ENCODE measurements around the gene ANKRD27.
A peak's percentile ranks its signal among the peaks of the same experiment; 100 is the strongest.
"Not testable (repeated sequence)": the region's sequence is repeated elsewhere in the genome, so short reads cannot be mapped to it uniquely, and the experiment has no call there.

The ANKRD27 gene

DNA sequence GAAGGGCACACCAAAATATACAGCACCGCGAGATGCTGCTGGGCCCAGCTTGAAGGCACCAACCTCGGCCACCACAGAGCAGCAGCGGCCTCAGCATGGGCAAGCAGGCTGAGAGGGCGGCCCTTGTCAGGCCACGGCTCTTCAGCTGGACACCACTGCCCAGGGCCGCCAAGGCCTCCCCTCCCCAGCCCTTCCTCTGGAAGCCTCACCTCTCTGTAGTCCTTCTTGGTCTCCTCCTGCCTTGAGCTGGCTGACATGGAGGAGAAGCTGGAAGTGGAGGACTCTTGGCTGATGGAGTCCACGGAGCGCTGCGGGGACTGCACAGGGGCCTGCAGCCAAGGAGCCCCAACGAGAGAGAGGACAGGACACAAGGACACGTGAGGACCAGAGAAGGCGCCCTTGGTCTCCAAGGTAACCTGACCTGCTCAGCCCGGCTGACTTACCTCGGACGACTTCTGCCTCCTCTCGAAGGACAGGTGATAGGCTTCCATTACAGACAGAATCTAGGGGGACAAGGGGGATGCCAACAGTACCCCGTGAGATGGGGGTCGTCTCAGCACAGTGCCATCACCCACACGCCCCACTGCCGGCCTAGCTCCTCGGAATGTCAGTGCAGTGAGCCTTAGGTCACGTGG is 55.8 kb downstream of the ANKRD27 start:
- no peak for DNase-seq
- in situ Hi-C loops (cut with MboI; ENCODE audit: low pct_unique_long_range_greater_than_20kb, low sequenced_read_pairs): no loop called here

DNA sequence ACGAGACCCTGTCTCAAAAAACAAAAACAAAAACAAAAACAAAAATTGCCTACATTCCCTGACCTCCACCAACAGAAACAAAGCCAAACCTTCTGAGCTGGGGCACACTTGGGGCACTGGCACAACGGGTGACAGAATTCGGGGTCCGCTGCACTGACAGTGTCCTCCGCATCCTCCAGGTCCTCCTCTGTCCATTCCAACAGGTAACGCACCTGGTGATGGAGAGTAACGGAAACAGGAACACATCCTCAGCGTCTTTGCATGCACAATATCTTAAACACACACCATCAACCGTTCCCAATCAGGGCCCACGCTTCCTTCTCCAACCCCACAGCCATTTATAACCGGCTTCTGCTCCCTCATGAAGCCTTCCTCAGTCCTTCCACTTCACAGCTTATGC is 59.4 kb downstream of the ANKRD27 start:
- in situ Hi-C loops (cut with MboI; ENCODE audit: low pct_unique_long_range_greater_than_20kb, low sequenced_read_pairs): no loop called here
- no peak for DNase-seq

DNA sequence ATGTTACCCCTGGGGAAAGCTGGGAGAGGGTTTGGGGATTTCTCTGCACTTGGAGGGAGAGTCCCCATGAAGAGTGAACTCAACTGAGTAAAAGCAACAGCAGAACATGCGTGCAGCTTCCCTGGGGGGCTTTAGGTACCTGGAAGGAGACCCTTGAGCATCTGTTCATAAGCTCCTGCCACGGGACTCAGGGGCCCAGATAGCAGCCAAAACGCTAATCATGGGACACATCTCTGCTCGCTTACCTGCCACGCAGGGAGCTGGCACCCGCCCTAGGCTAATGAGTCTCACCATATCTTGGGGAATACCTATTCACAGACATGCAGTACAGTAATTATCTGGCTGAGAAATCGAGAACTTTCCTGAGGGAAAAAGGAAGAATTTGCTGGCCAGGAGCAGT is 60.1 kb downstream of the ANKRD27 start:
- no peak for DNase-seq
- in situ Hi-C loops (cut with MboI; ENCODE audit: low pct_unique_long_range_greater_than_20kb, low sequenced_read_pairs): no loop called here

DNA sequence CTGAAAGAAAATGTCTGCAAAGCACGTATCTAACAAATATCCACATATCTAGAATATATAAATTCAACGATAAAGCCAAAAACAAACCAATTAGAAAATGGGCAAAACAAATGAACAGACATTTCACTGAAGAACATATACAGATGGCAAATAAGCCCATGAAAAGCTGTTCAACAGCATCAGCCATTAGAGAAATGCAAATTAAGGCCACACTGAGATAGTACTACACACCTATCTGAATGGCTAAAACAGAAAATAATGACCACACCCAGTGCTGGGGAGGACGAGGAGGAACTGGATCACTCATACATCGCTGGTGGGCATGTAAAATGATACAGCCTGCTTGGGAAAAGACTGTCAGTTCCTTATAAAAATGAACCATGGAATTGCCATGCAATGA is 62.0 kb downstream of the ANKRD27 start:
- no peak for DNase-seq
- in situ Hi-C loops (cut with MboI; ENCODE audit: low pct_unique_long_range_greater_than_20kb, low sequenced_read_pairs): no loop called here

DNA sequence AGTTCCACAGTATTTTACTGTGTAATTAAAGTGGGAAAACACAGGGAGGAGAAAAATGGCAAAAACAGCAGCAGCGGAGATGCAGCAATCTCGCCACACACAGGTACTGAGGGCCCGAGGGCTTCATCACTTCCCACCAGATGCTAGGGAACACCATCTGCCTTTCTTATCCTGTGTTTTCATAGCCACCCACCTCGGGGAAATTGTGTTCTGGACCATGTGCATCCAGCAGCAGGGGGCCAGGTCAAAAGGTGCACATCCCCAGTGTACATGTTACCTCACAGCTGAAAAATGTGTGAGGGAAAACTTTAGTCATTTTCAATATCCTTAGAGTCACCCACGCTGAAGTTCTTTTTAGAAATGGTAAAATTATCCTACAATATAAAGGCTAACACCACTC is 63.8 kb downstream of the ANKRD27 start:
- no peak for DNase-seq
- in situ Hi-C loops (cut with MboI; ENCODE audit: low pct_unique_long_range_greater_than_20kb, low sequenced_read_pairs): no loop called here

DNA sequence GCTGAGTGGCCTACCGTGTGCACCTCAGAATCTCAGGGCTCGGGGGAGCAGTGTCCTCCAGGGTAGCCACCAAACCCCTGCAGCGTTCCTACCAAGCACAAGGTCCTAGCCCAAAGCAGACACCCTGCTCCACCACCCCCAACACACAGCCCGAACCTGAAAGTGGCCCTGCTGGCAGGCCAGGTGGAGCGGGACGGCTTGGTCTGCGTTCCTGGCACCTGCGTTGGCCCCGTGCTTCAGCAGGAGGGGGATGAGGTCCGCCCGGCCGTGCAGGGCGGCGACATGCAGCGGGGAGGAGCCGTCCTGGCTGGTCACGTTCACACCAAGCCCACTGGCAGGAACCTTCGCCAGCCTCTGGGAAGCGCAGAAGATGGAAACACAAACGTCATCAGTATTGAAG is 67.5 kb downstream of the ANKRD27 start:
- no peak for DNase-seq
- in situ Hi-C loops (cut with MboI; ENCODE audit: low pct_unique_long_range_greater_than_20kb, low sequenced_read_pairs): no loop called here

DNA sequence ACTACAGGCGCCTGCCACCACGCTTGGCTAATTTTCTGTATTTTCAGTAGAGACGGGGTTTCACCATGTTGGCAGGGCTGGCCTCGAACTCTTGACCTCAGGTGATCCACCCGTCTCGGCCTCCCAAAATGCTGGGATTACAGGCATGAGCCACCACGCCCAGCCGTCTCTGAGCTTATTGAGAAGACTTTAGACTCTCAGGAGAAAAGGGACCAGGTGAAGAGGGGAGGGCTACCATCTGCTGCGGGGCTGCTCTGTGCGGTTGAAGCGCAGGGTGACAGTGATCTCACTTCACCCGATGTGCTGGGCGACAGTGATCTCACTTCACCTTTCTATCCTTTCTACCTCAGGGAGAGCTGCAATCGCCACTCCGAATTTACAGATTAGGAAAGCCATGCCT is 68.7 kb downstream of the ANKRD27 start:
- no peak for DNase-seq
- in situ Hi-C loops (cut with MboI; ENCODE audit: low pct_unique_long_range_greater_than_20kb, low sequenced_read_pairs): no loop called here

DNA sequence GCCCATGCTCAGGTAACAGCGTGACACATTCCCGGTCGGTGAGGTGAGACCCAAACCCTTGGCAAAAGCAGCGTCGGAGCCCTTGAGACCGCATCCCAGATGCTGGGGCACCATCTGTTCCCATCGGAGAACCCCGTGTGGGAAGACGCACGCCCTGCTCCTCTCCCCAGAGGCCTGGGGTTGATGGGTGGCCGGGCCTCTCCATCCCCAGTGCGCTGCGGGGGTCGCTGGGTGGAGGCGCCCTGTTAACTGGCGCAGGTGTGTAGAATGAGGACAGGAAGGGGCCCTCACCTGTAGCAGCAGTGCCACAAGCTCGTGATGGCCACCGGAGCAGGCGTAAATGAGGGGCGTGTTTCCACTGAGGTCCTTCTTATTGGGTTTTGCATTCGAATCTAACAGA is 69.4 kb downstream of the ANKRD27 start:
- in situ Hi-C loops (cut with MboI; ENCODE audit: low pct_unique_long_range_greater_than_20kb, low sequenced_read_pairs): no loop called here
- no peak for DNase-seq

DNA sequence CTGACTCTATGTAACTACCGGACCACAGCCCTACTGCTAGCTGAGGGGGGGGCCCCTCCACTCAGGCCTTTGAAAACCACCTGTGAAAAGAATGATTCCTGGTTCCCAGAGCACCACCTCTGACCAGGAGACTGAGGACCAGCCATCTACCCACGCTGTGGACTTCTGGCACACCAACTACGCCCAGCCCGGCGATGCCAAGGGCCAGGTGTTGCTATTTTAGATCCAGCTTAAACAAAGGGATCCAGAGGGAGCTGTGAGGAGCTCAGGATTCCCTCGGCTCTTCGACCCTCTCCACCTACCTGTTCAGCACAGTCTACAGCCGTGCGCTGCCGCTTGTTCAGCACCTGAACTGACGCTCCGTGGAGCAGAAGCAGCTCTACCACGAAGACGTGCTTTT is 71.0 kb downstream of the ANKRD27 start:
- DNase-seq: no peak
- in situ Hi-C loops (cut with MboI; ENCODE audit: low pct_unique_long_range_greater_than_20kb, low sequenced_read_pairs): no loop called here

DNA sequence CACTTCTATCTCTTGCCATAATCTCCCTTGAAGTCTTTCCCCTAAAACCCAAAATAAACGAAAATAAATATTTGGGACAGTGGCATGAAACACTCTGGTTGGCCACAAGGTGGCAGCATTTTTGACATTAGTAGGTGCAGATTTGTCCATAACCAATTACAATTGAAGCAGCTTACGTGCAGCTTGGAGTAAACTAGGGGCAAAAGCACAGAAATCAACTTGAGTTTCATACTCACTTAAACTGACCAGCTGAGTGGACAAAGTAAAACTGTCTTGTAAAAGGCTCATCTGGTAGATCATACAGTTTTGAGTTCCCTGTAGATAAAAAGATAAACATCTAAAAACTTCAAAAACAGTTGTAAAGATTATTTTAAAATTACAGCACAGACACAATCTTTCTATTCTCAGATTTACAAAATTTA is 75.2 kb downstream of the ANKRD27 start:
- in situ Hi-C loops (cut with MboI; ENCODE audit: low pct_unique_long_range_greater_than_20kb, low sequenced_read_pairs): no loop called here
- peak; percentile 58 for DNase-seq

DNA sequence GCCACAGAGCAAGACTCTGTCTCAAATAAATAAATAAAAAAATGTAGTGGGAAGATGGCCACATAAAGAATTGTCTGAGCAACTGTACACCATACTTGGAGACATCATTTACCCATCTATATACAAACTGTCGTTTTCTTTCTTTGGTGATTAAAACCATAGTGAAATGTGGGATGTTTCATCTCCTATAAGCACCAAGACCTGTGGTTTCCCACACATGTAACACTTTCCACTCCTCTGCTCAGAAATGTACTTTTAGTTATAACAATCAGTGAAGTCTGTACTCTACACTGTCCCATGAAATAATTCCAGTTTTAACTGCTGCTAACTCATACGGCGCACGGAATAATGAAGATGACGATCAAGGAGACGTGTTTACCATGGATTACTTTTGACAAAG is 75.7 kb downstream of the ANKRD27 start:
- no peak for DNase-seq
- in situ Hi-C loops (cut with MboI; ENCODE audit: low pct_unique_long_range_greater_than_20kb, low sequenced_read_pairs): no loop called here

DNA sequence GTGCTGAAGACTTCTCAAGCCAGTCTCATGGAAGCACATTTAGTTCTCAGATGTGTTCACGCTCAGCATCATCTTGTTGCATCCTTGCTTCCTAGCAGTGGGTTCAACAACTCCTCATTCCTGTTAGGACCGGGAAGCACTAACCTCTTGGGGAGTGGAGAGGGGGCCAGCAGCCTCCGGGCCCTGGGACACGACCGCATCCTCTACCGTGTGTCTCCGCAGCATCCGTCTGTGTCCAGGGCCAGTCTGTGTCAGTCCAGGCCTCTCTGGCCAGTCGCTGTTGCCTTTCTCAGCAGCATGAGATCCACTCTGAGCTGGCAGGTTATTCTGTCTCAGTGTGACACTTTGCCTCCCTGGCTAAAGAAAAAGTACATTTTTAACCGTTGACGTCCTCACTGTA is 77.0 kb downstream of the ANKRD27 start:
- DNase-seq: no peak
- in situ Hi-C loops (cut with MboI; ENCODE audit: low pct_unique_long_range_greater_than_20kb, low sequenced_read_pairs): no loop called here

DNA sequence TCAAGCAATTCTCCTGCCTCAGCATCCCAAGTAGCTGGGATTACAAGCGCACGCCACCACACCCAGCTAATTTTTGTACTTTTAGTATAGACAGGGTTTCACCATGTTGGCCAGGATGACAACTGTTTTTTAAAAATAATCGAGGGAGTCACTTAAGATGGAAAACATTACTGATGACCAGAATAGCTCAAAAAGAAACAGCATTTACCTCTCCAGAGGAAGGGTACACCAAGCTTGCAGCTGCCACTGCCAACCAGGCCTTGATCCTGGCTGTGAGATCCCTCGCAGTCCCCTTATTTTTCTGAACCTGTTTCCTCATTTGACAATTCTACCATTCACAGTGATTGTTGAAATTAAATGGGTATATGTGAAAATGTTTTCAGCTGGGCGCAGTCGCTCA is 79.5 kb downstream of the ANKRD27 start:
- in situ Hi-C loops (cut with MboI; ENCODE audit: low pct_unique_long_range_greater_than_20kb, low sequenced_read_pairs): no loop called here
- DNase-seq: no peak

DNA sequence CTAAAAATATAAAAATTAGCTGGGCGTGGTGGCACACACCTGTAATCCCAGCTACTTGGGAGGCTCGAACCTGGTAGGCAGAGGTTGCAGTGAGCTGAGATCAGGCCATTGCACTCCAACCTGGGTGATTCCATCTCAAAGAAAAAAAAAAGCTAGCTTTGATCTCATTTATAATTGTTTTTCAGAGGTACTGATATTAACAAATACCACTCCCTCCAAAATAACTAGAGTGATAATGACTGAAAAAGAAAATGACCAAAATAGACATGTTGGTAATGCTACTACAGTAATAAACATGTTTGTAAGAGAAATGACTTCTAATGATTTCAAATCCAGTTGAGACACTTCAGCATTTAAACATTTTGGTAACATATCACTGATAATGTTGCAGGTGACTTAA is 81.0 kb downstream of the ANKRD27 start:
- in situ Hi-C loops (cut with MboI; ENCODE audit: low pct_unique_long_range_greater_than_20kb, low sequenced_read_pairs): no loop called here

DNA sequence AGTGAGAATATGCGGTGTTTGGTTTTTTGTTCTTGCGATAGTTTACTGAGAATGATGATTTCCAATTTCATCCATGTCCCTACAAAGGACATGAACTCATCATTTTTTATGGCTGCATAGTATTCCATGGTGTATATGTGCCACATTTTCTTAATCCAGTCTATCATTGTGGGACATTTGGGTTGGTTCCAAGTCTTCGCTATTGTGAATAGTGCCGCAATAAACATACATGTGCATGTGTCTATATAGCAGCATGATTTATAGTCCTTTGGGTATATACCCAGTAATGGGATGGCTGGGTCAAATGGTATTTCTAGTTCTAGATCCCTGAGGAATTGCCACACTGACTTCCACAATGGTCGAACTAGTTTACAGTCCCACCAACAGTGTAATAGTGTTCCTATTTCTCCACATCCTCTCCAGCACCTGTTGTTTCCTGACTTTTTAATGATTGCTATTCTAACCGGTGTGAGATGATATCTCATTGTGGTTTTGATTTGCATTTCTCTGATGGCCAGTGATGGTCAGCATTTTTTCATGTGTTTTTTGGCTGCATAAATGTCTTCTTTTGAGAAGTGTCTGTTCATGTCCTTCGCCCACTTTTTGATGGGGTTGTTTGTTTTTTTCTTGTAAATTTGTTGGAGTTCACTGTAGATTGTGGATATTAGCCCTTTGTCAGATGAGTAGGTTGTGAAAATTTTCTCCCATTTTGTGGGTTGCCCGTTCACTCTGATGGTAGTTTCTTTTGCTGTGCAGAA is 87.1 kb downstream of the ANKRD27 start:
- in situ Hi-C loops (cut with MboI; ENCODE audit: low pct_unique_long_range_greater_than_20kb, low sequenced_read_pairs); DNase-seq: not testable (repeated sequence)

More for the DNA sequence above, 81.0 kb downstream of the ANKRD27 start:
- no peak for DNase-seq

DNA sequence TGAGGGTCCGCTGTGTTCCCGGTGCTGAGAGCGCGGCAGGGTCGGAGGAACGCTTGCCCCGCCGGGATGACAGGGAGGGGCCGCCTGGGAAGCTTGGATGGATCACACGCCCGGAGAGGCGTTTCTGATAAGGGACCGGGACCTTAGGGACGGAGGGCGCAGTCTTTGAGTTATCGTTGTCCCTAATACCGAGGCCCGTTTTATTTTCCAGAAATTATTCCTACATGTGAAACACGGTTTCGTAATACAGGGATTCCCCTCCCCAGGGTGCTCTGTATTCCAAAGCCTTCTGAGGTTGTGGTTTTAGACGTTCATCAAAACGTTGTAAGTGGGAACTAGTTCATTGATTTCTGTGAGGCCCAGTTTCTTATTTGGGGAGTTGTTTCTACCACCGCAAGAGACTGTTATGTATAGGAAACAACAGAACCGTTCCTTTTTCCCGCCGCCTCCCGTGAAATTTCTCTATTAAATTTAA is 93.2 kb downstream of the ANKRD27 start:
- in situ Hi-C loops (cut with MboI; ENCODE audit: low pct_unique_long_range_greater_than_20kb, low sequenced_read_pairs): no loop called here
- DNase-seq: peak; percentile 51

DNA sequence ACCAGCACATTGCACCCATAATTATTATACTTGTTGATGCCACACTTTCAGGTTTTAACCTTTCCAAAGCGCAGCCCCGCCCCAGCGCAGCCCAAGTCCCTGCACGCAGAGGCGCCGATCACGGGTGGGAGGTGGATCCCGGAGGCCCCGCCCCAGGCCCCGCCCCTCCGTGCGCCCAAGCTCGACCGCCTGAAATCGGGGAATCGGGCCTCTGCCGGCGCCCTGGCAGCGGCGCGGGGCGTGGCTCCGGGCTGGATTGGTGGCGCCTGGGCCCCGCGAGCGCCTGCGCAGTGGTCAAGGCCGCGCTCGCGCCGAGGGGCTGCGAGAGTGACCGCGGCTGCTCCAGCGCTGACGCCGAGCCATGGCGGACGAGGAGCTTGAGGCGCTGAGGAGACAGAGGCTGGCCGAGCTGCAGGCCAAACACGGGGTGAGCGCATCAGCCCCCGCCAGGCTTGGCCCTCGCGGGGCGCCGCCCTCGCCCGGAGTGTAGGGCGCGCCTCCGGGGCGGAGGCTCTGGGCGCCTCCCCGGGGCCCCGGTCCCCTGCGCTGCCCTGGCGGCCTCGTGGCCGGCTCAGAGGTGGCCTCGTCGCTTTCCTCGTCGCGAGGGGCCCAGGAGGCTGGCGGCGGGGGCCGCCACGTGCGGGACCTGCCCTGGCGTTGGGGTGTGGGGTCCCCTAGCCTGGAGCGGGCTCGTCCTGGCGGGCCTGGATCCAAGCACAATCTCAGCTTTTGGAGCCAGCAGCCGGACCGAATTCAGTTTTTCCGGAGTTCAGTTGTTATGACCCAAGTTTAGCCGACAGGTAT is 93.9 kb downstream of the ANKRD27 start, which contains the start of gene PDCD5:
TSS of gene PDCD5 (plus strand) at position 290 of the 804 bp plus-strand sequence. CDS start at position 362, 72 bp downstream.
- in situ Hi-C loops (cut with MboI; ENCODE audit: low pct_unique_long_range_greater_than_20kb, low sequenced_read_pairs): no loop called here
- peak; percentile 93 for DNase-seq

DNA sequence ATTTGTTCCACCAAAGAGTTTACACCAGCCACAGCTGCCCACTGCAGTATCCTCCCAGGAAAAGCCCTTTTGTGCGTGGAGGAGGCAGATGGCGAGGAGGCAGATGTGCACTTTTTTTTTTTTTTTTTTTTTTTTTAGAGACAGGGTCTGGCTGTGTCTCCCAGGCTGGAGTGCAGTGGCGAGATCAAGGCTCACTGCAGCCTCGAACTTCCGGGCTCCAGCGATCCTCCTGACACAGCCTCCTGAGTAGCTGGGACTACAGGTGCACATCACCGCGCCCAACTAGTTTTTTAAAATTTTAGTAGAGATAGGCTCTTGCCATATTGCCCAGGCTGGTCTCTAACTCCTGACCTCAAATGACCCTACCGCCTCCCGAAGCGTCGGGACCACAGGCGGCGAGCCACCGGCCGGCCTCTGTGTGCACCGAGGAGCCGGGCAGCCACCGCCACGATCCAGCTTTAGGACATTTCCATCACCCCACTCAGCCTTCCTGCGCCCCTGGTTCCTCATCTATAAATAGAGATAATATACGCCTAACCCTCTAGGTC is 94.6 kb downstream of the ANKRD27 start:
- in situ Hi-C loops (cut with MboI; ENCODE audit: low pct_unique_long_range_greater_than_20kb, low sequenced_read_pairs): no loop called here
- DNase-seq: no peak

DNA sequence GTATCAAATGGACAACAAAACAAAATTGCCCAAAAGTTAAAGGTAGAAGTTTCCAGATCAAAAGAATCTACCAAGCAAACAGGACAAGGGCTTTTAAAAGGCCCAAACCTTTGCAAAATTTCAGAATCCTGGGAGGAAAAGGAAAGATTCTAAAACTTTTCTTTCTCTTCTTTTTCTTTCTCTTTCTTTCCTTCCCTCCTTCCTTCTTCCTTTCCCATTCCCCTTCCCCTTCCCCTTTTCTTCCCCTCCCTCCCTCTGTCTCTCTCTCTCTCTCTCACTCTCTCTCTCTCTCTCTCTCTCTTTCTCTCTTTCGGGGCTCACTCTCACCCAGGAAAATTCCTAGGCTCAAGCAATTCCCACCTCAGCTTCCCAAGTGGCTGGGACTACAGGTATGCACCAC is 98.2 kb downstream of the ANKRD27 start:
- in situ Hi-C loops (cut with MboI; ENCODE audit: low pct_unique_long_range_greater_than_20kb, low sequenced_read_pairs): no loop called here
- no peak for DNase-seq

DNA sequence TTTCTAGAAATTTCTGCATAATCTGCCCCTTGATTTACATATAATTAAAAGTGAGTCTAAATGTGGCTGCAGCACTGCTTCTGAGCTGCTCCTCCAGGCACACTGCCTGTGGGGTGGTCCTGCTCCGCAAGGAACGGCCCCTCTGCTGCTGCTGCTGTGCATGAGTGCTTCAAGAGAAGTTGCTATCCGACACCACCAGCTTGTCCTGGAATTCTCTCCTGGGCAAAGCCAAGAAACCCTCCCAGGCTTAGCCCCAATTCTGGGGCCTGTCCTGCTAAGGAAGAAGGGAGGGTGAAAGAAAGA is 101.5 kb downstream of the ANKRD27 start:
- no peak for DNase-seq
- in situ Hi-C loops (cut with MboI; ENCODE audit: low pct_unique_long_range_greater_than_20kb, low sequenced_read_pairs): loop anchor here (25.0 kb wide), 2 partner anchors 286 to 1911 kb away; no protein-coding TSS in a partner anchor
